ENCODE data around the gene RCOR2. TPM values are rescaled to one million over a fixed set of nuclear protein-coding genes. Genes with fewer than 3 reads are reported as not detected.
A peak's percentile ranks its signal among the peaks of the same experiment; 100 is the strongest.

The RCOR2 gene
- total and polyA plus RNA-seq, 2 experiments from 2014 or later = 34.7 to 74.2 TPM

- H3K9me3 ChIP-seq (ENCODE audit: low read depth) = no peaks in the 10 kb centered on the region
- peaks cover 8% of the 10 kb centered on the region for H3K36me3 ChIP-seq
- no peak overlapping the region for H3K27ac ChIP-seq
- peaks cover 38% of the 10 kb centered on the region for H3K4me1 ChIP-seq (ENCODE audit: low read depth)
- no peak for DNase-seq (ENCODE audit: low read depth in 1 of 2, low spot score in 1 of 2)
- TF ChIP-seq CTCF (IDR thresholded peaks at IDR 0.05; ENCODE audit: low read depth, low read length) = no peak
- H3K27me3 ChIP-seq = no peaks in the 10 kb centered on the region
- no peak overlapping the region for H3K4me3 ChIP-seq
Measured at GRCh38 chr11:63941901-63942300, 24.9 kb upstream of the RCOR2 start.

DNA sequence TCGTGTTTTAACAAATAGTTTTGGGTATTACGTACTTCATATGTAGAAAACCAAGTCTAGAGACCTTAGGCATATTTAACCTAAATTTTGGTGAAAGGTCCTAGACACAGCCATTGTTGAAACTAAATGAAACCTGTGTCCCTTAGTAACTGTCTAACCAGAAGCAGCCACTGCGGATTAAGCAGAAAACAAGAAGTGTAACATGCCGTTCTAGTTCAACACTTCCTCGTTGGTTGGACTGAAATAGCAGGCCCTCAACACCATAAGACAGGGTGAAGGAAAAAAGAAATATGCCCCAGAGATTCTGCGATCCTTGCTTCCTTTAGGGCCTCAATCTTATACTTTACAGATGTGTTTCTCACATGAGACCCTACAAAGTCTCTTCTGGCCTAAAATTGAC lies 23.8 kb upstream of the RCOR2 start:
- Histone ChIP-seq H3K4me1 (ENCODE audit: low read depth) (peaks cover 38% of the 10 kb centered on the region), H3K9me3 (ENCODE audit: low read depth) (no peaks in the 10 kb centered on the region), H3K27me3 (no peaks in the 10 kb centered on the region), H3K27ac (no peak overlapping the region), H3K36me3 (no peaks in the 10 kb centered on the region), H3K4me3 (no peak overlapping the region)
- no peak for DNase-seq (ENCODE audit: low read depth in 1 of 2, low spot score in 1 of 2)
- no peak for TF ChIP-seq CTCF (IDR thresholded peaks at IDR 0.05; ENCODE audit: low read depth, low read length)

GRCh38 chr11:63939397-63939891 lies 22.5 kb upstream of the RCOR2 start:
- peak overlapping the region; percentile 85 for H3K27ac ChIP-seq

GRCh38 chr11:63938479-63939396 lies 21.8 kb upstream of the RCOR2 start, which contains the start of gene NAA40:
NAA40 (plus strand) TSS chr11:63939002; CDS start chr11:63939097, 95 bp downstream.
- H3K27me3 ChIP-seq = no peaks in the 10 kb centered on the region
- peak; percentile 97 to 99 for DNase-seq (ENCODE audit: low read depth in 1 of 2, low spot score in 1 of 2)
- peak within 1 kb of the TSS; percentile 85 for H3K27ac ChIP-seq
- no peaks in the 10 kb centered on the region for H3K36me3 ChIP-seq
- no peak for TF ChIP-seq CTCF (IDR thresholded peaks at IDR 0.05; ENCODE audit: low read depth, low read length)
- H3K4me1 ChIP-seq (ENCODE audit: low read depth) = peaks cover 18% of the 10 kb centered on the region
- peak within 1 kb of the TSS; percentile 53 for H3K4me3 ChIP-seq
- no peaks in the 10 kb centered on the region for H3K9me3 ChIP-seq (ENCODE audit: low read depth)

More at GRCh38 chr11:63939397-63939891, 22.5 kb upstream of the RCOR2 start:
- Histone ChIP-seq H3K27me3 (no peaks in the 10 kb centered on the region), H3K4me1 (ENCODE audit: low read depth) (peaks cover 25% of the 10 kb centered on the region), H3K9me3 (ENCODE audit: low read depth) (no peaks in the 10 kb centered on the region), H3K4me3 (peak overlapping the region; percentile 53), H3K36me3 (no peaks in the 10 kb centered on the region)
- DNase-seq (ENCODE audit: low read depth in 1 of 2, low spot score in 1 of 2) = peak; percentile 39 to 51
- no peak for TF ChIP-seq CTCF (IDR thresholded peaks at IDR 0.05; ENCODE audit: low read depth, low read length)

DNA sequence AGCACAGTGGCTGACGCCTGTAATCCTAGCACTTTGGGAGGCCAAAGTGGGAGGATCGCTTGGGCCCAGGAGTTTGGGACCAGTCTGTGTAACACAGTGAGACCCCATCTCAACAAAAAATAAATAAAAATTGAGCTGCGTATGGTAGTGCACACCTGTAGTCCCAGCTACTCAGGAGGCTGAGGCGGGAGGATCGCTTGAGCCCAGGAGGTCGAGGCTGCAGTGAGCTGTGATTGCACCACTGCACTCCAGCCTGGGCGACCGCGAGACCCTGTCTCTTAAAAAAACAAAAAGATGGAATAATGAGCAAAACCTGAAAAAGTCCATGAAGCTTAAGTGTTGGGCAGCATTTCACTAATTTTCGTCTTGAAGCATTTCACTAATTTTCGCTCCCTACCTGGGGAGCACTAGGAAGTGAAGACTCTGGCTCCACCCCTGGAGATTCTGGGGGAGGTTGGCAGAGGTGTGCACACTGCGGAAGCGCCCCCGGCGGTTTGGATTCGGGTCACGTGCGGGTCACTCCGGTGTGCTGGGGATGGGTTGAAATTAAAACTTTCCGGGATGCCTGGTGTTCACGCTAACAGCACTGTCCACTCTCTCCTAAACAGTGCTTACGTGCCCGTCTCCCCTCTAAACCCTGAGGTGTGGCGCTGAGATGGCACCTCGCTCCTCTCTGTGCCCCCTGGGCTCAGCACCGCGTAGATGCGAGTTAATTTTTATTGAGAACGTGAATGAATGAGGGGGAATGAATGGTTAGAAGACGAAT lies 20.9 kb upstream of the RCOR2 start:
- Histone ChIP-seq H3K27me3 (no peaks in the 10 kb centered on the region), H3K9me3 (ENCODE audit: low read depth) (no peaks in the 10 kb centered on the region), H3K4me1 (ENCODE audit: low read depth) (peaks cover 16% of the 10 kb centered on the region), H3K36me3 (no peaks in the 10 kb centered on the region), H3K4me3 (peak overlapping the region; percentile 53), H3K27ac (peak overlapping the region; percentile 53)
- no peak for DNase-seq (ENCODE audit: low read depth in 1 of 2, low spot score in 1 of 2)
- no peak for TF ChIP-seq CTCF (IDR thresholded peaks at IDR 0.05; ENCODE audit: low read depth, low read length)

Measured in cardiac muscle cell (in vitro differentiated cells and primary cell).